GM23248 (cell line): Measurements from ENCODE around the gene PPP4R1. TPM values are rescaled to one million over a fixed set of nuclear protein-coding genes. Genes with fewer than 3 reads are reported as not detected.

Source experiments
- DNase-seq: peaks from one replicate; pipeline ENCODE4 v3.0.0-alpha.2; 2015
- H2AFZ ChIP-seq: fragments of 200-600 bp; sonication (generic); 2 replicates; pipeline ENCODE4 v1.6.1; 2016; ENCODE audit warnings: antibody characterized with exemption
- H3F3A ChIP-seq: fragments of 200-600 bp; sonication (generic); 2 replicates; pipeline ENCODE4 v1.6.1; 2016; ENCODE audit warnings: mild to moderate bottlenecking, antibody characterized with exemption, mixed run types; ENCODE audit not compliant: insufficient read depth
- H3K27ac ChIP-seq: fragments of 200-600 bp; sonication (generic); 2 replicates; pipeline ENCODE4 v1.5.1; 2016; ENCODE audit warnings: mild to moderate bottlenecking
- H3K27me3 ChIP-seq: fragments of 200-600 bp; sonication (generic); replicated peaks from 2 replicates; pipeline ENCODE4 v1.6.1; 2016; ENCODE audit warnings: mild to moderate bottlenecking; ENCODE audit not compliant: insufficient read depth
- H3K36me3 ChIP-seq: fragments of 200-600 bp; sonication (generic); 2 replicates; pipeline ENCODE4 v1.6.1; 2016; ENCODE audit warnings: low read depth, mild to moderate bottlenecking
- H3K4me1 ChIP-seq: fragments of 200-600 bp; sonication (generic); 2 replicates; pipeline ENCODE4 v1.6.1; 2016; ENCODE audit warnings: mild to moderate bottlenecking; ENCODE audit not compliant: insufficient read depth
- H3K4me2 ChIP-seq: fragments of 200-600 bp; sonication (generic); one replicate; pipeline ENCODE4 v1.6.1; 2016; ENCODE audit warnings: mild to moderate bottlenecking; ENCODE audit not compliant: unreplicated experiment
- H3K4me3 ChIP-seq: fragments of 200-600 bp; sonication (generic); 2 replicates; pipeline ENCODE4 v1.5.1; 2016; ENCODE audit warnings: mild to moderate bottlenecking
- H3K79me2 ChIP-seq: fragments of 200-600 bp; sonication (generic); 2 replicates; pipeline ENCODE4 v1.6.1; 2016; ENCODE audit warnings: mild to moderate bottlenecking; ENCODE audit not compliant: insufficient read depth
- H3K9ac ChIP-seq: fragments of 200-600 bp; sonication (generic); 2 replicates; pipeline ENCODE4 v1.6.1; 2016; ENCODE audit warnings: mild to moderate bottlenecking
- H3K9me2 ChIP-seq: fragments of 200-600 bp; sonication (generic); 2 replicates; pipeline ENCODE4 v1.6.1; 2016; ENCODE audit warnings: mixed run types, mild to moderate bottlenecking, moderate library complexity; ENCODE audit not compliant: insufficient read depth
- H3K9me3 ChIP-seq: fragments of 200-600 bp; sonication (generic); one replicate; pipeline ENCODE4 v1.6.1; 2017; ENCODE audit warnings: low read depth
- H4K20me1 ChIP-seq: fragments of 200-600 bp; sonication (generic); 2 replicates; pipeline ENCODE4 v1.6.0; 2016; ENCODE audit not compliant: insufficient read depth
- EZH2 ChIP-seq: fragments of 200-600 bp; sonication (generic); IDR thresholded peaks from 2 replicates; pipeline ENCODE4 v1.6.1; 2018; ENCODE audit warnings: antibody characterized with exemption, mild to moderate bottlenecking; ENCODE audit not compliant: insufficient read depth, poor library complexity, severe bottlenecking
- EZH2phosphoT487 ChIP-seq: fragments of 200-600 bp; sonication (generic); IDR thresholded peaks from 2 replicates; pipeline ENCODE4 v1.6.1; 2018; ENCODE audit warnings: antibody characterized with exemption, moderate library complexity, mild to moderate bottlenecking, low read depth; ENCODE audit not compliant: insufficient read depth
- WGBS, 2 experiments: methylation state at CpG; one replicate each; pipeline ENCODE4 v1.1.6; 2015 to 2017; ENCODE audit warnings: low lambda C conversion rate in 2 of 2, low coverage in 1 of 2; ENCODE audit errors: missing lambda C conversion rate in 2 of 2; 5-methylcytosine and 5-hydroxymethylcytosine counted together
- in situ Hi-C: fragments of 300-500 bp; cut with MboI; formaldehyde crosslinking; loops from 2 replicates; pipeline ENCODE4 v1.15.0; 2020
- polyA plus RNA-seq: library from polyadenylated mRNA; unstranded; fragments of >200 nt; fragmentation: Nextera tagmentation; extraction: Ambion mirVana; gene quantifications from 2 replicates; pipeline ENCODE4 v1.2.1, GENCODE V29; 2016
- total RNA-seq: library from RNA; depleted of rRNA; stranded (reverse); fragments of >200 nt; shearing (Covaris generic); gene quantifications from 2 replicates; pipeline ENCODE4 v1.2.3, GENCODE V29; 2014

Gene PPP4R1
- total and polyA plus RNA-seq, 2 experiments from 2014 or later: 33.0 to 97.9 TPM

DNA sequence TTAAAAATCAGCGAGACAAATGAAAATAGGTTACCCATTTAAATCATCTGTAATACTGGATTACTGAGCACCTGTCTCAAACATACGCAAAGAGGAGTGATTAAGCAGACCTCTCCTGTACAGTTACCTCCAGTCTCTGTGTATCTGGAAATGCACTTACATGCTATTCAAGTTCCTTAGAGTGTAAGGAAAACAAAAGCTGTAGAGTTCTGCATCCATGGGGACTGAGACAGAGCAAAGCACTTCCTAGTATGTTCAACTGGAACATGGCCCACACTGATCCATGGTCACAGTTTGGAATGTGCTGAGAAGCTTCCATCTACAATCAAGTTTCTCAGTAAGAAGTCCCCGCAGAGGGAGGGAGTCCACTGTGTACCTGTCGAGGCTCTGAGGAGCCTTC lies 63.9 kb downstream of the PPP4R1 start:
- no peaks in the 10 kb centered on the region for H3K27me3 ChIP-seq
- WGBS, 2 experiments: 95 to 98% methylated on average over 4 of the region's 4 CpGs
- H3K4me2 ChIP-seq: no peak overlapping the region
- TF ChIP-seq EZH2phosphoT487 (no peak), EZH2 (no peak)
- H3K9ac ChIP-seq: no peak overlapping the region
- H3K36me3 ChIP-seq: peaks cover 60% of the 10 kb centered on the region
- H3K27ac ChIP-seq: no peak overlapping the region
- no peak overlapping the region for H2AFZ ChIP-seq
- H3K9me3 ChIP-seq: no peaks in the 10 kb centered on the region
- H3K4me3 ChIP-seq: no peak overlapping the region
- peaks cover 31% of the 10 kb centered on the region for H3K79me2 ChIP-seq
- peaks cover 6% of the 10 kb centered on the region; the same call in 1 of the 2 replicates for H3F3A ChIP-seq
- no peaks in the 10 kb centered on the region for H3K9me2 ChIP-seq
- DNase-seq: no peak
- H3K4me1 ChIP-seq: no peaks in the 10 kb centered on the region
- no peaks in the 10 kb centered on the region; the same call in 1 of the 2 replicates for H4K20me1 ChIP-seq
- in situ Hi-C loops: no loop called here

DNA sequence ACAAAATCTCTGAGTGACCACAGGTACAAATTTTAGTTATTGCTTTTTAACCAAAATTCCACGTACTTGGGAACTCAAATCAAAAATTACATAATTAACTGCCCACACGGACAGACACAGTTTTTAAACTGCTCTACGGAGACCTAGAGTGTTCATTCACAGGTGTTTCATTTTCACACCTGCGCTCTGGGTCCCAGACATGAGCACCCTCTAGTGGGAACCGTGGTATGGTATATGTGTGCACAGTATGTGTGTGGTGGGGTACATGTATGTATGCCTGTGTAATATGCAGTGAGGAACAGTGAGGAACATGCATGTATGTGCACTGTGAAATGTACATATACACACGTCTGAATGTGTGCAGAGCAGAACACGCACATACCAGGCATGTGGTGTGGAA lies 65.0 kb downstream of the PPP4R1 start:
- DNase-seq: no peak
- H3K9ac ChIP-seq: no peak overlapping the region
- no peak overlapping the region for H2AFZ ChIP-seq
- H3K4me2 ChIP-seq: no peak overlapping the region
- in situ Hi-C loops: no loop called here
- H3F3A ChIP-seq: 0 out of 2 replicates have a peak, but pooled peaks cover 4% of the 10 kb centered on the region
- H3K4me3 ChIP-seq: no peak overlapping the region
- WGBS, 2 experiments: 82 to 85% methylated on average over 7 of the region's 7 CpGs
- H3K36me3 ChIP-seq: peaks cover 52% of the 10 kb centered on the region
- no peaks in the 10 kb centered on the region for H3K9me2 ChIP-seq
- peaks cover 31% of the 10 kb centered on the region for H3K79me2 ChIP-seq
- H3K4me1 ChIP-seq: no peaks in the 10 kb centered on the region
- H3K27ac ChIP-seq: no peak overlapping the region
- no peaks in the 10 kb centered on the region for H3K27me3 ChIP-seq
- no peaks in the 10 kb centered on the region for H3K9me3 ChIP-seq
- no peaks in the 10 kb centered on the region; the same call in 1 of the 2 replicates for H4K20me1 ChIP-seq
- TF ChIP-seq EZH2phosphoT487 (no peak), EZH2 (no peak)

DNA sequence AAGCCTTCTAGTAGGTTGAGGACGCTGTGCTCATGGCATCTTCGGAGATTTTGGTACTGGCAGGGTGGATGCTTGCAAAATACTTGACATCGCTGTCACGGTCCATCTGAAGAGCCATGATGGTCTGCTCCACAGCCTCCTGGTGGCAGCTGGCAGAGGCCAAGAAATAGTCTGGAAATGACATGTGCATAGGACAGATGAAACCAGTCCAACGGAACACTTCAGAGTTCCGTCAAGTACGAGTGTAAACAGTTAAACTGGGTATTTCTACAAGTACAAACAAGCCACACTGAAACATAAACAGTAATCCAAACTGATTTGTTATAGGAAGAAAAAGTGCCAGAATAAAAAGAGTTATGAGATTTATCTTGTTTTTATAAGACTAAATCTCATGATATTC lies 66.6 kb downstream of the PPP4R1 start:
- no peak overlapping the region for H3K9ac ChIP-seq
- H3F3A ChIP-seq: 0 out of 2 replicates have a peak, but pooled peaks cover 4% of the 10 kb centered on the region
- peaks cover 37% of the 10 kb centered on the region for H3K36me3 ChIP-seq
- no peaks in the 10 kb centered on the region for H3K4me1 ChIP-seq
- H3K79me2 ChIP-seq: peaks cover 24% of the 10 kb centered on the region
- in situ Hi-C loops: no loop called here
- TF ChIP-seq EZH2phosphoT487: no peak
- TF ChIP-seq EZH2: no peak
- no peak for DNase-seq
- H4K20me1 ChIP-seq: no peaks in the 10 kb centered on the region; the same call in 1 of the 2 replicates
- no peaks in the 10 kb centered on the region for H3K9me3 ChIP-seq
- H3K4me2 ChIP-seq: no peak overlapping the region
- H2AFZ ChIP-seq: no peak overlapping the region
- H3K4me3 ChIP-seq: no peak overlapping the region
- no peak overlapping the region for H3K27ac ChIP-seq
- no peaks in the 10 kb centered on the region for H3K9me2 ChIP-seq
- no peaks in the 10 kb centered on the region for H3K27me3 ChIP-seq
- 98% methylated on average over 7 of the region's 7 CpGs for WGBS, 2 experiments

DNA sequence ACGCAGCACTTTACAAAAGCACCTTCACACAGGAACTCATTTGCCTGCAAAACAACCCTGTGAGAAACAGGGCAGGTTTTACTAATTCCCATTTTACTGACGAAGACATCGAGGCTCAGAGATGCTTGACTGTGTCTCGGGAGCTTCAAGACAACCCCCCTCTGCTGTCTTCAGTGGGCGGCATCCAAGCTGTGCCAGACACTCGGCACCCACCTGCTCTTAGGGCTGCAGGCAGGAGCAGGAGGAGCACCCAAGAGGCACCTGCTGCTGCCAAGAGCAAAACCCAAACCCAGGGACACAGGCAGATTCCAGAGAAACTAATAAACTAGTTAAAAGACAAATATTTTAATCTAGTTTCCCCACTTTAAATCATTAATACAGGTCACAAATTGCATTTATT lies 67.9 kb downstream of the PPP4R1 start:
- in situ Hi-C loops: no loop called here

DNA sequence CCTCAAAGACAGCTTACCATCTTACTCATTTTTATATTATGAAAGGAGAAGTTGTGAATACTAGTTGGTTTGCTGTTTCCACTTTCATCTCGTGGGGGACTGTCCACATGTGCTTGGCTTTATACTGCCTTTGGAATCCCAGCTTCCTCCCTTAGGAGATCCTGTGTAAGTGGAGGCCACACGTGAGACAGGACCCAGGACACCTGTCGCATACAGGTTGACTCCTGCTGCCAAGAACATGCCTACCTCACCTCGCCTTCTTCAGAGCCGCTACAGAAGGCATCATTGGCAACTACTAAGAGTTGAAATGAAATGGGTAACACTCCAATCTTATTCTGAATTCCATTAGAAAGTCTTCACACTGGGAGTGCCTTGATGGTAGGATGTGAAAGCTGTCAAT lies 69.3 kb downstream of the PPP4R1 start:
- 83 to 87% methylated on average over 5 of the region's 5 CpGs for WGBS, 2 experiments
- peaks cover 32% of the 10 kb centered on the region for H3K36me3 ChIP-seq
- in situ Hi-C loops: no loop called here

More for the DNA sequence above, 67.9 kb downstream of the PPP4R1 start:
- H3K9ac ChIP-seq: no peak overlapping the region
- 0 out of 2 replicates have a peak, but pooled peaks cover 4% of the 10 kb centered on the region for H3F3A ChIP-seq
- 90 to 91% methylated on average over 6 of the region's 6 CpGs for WGBS, 2 experiments
- H3K27me3 ChIP-seq: no peaks in the 10 kb centered on the region
- no peaks in the 10 kb centered on the region for H3K9me3 ChIP-seq
- H3K4me1 ChIP-seq: no peaks in the 10 kb centered on the region
- H2AFZ ChIP-seq: no peak overlapping the region
- H4K20me1 ChIP-seq: no peaks in the 10 kb centered on the region; the same call in 1 of the 2 replicates
- H3K36me3 ChIP-seq: peaks cover 35% of the 10 kb centered on the region
- no peaks in the 10 kb centered on the region for H3K9me2 ChIP-seq
- H3K4me2 ChIP-seq: no peak overlapping the region
- H3K79me2 ChIP-seq: peaks cover 11% of the 10 kb centered on the region
- H3K27ac ChIP-seq: no peak overlapping the region
- no peak overlapping the region for H3K4me3 ChIP-seq
- TF ChIP-seq EZH2phosphoT487 (no peak), EZH2 (no peak)
- no peak for DNase-seq

More for the DNA sequence above, 69.3 kb downstream of the PPP4R1 start:
- no peaks in the 10 kb centered on the region for H3K4me1 ChIP-seq
- H3K9me2 ChIP-seq: no peaks in the 10 kb centered on the region
- H3K79me2 ChIP-seq: no peaks in the 10 kb centered on the region
- no peak overlapping the region for H3K27ac ChIP-seq
- no peaks in the 10 kb centered on the region for H4K20me1 ChIP-seq
- TF ChIP-seq EZH2: no peak
- no peak for TF ChIP-seq EZH2phosphoT487
- H3K4me3 ChIP-seq: no peak overlapping the region
- no peak overlapping the region for H3K9ac ChIP-seq
- H3K27me3 ChIP-seq: no peaks in the 10 kb centered on the region
- no peaks in the 10 kb centered on the region for H3K9me3 ChIP-seq
- DNase-seq: no peak
- peaks cover 6% of the 10 kb centered on the region; the same call in 1 of the 2 replicates for H3F3A ChIP-seq
- H3K4me2 ChIP-seq: no peak overlapping the region
- H2AFZ ChIP-seq: no peak overlapping the region
